H1 (cell line): ENCODE data around the gene ALAS1. TPM values are rescaled to one million over a fixed set of nuclear protein-coding genes. Genes with fewer than 3 reads are reported as not detected.

Experiments used
- CTCF ChIA-PET: fragments of 300-600 bp; sonication (Branson Sonifier 250); formaldehyde crosslinking; loops from one replicate; lab custom pipeline; 2021; ENCODE audit not compliant: partially characterized antibody; lab: Charles Lee
- POLR2A ChIA-PET: fragments of 300-600 bp; sonication (Branson Sonifier 250); formaldehyde crosslinking; loops from one replicate; lab custom pipeline; 2021; ENCODE audit warnings: inconsistent platforms; ENCODE audit not compliant: partially characterized antibody; lab: Charles Lee
- DNase-seq, 2 experiments: peaks; one replicate each; pipeline versions ENCODE4 v3.0.0 to v3.0.0-alpha.2; 2010 to 2022; ENCODE audit warnings: low spot score in 2 of 2, low read depth in 1 of 2, mixed read lengths in 1 of 2
- FAIRE-seq: peaks from 2 replicates; lab custom pipeline; 2011; peaks lifted over from hg19 to GRCh38; lab: Jason Lieb, UNC
- H2AFZ ChIP-seq: 2 replicates; pipeline ENCODE4 v1.8.1; 2012; ENCODE audit warnings: low read length, inconsistent platforms
- H2AK5ac ChIP-seq: 2 replicates; pipeline ENCODE4 v1.6.1; 2013; ENCODE audit warnings: low read depth, low read length
- H2BK120ac ChIP-seq: replicated peaks from 2 replicates; pipeline ENCODE3; 2013; ENCODE audit warnings: low read depth, low read length, inconsistent platforms
- H2BK12ac ChIP-seq: 2 replicates; pipeline ENCODE4 v1.6.1; 2013; ENCODE audit warnings: low read depth, low read length
- H2BK15ac ChIP-seq: 2 replicates; pipeline ENCODE4 v1.6.1; 2013; ENCODE audit warnings: low read length
- H2BK20ac ChIP-seq: 2 replicates; pipeline ENCODE4 v1.6.1; 2013; ENCODE audit warnings: low read length
- H2BK5ac ChIP-seq: 2 replicates; pipeline ENCODE4 v1.6.1; 2013; ENCODE audit warnings: low read depth, low read length
- H3K14ac ChIP-seq: 2 replicates; pipeline ENCODE4 v1.6.1; 2013; ENCODE audit warnings: inconsistent platforms; ENCODE audit not compliant: insufficient read length
- H3K18ac ChIP-seq: 2 replicates; pipeline ENCODE4 v1.6.1; 2013; ENCODE audit warnings: low read length; ENCODE audit errors: extremely low read depth
- H3K23ac ChIP-seq: 2 replicates; pipeline ENCODE4 v1.6.1; 2013; ENCODE audit warnings: inconsistent platforms; ENCODE audit not compliant: insufficient read length
- H3K23me2 ChIP-seq: 2 replicates; pipeline ENCODE4 v1.6.1; 2013; ENCODE audit warnings: low read depth, low read length
- H3K27ac ChIP-seq: 2 replicates; pipeline ENCODE4 v1.6.1; 2011; ENCODE audit warnings: low read depth, low read length, inconsistent platforms
- H3K27me3 ChIP-seq, 4 experiments: replicated peaks in 1 of 4; 1 replicate in 1 of 4; 2 replicates in 3 of 4; pipeline versions ENCODE4 v1.6.1 to v1.8.1; 2011 to 2013; ENCODE audit warnings: low read length in 3 of 4, mild to moderate bottlenecking in 3 of 4, inconsistent platforms in 2 of 4, mixed read lengths in 2 of 4, moderate library complexity in 1 of 4; ENCODE audit not compliant: control insufficient read depth in 3 of 4, insufficient read depth in 3 of 4; ENCODE audit errors: extremely low read depth in 1 of 4
- H3K36me3 ChIP-seq, 4 experiments: 2 replicates each; pipeline versions ENCODE4 v1.6.1 to v1.8.1; 2011 to 2013; ENCODE audit warnings: mild to moderate bottlenecking in 4 of 4, low read length in 3 of 4, moderate library complexity in 2 of 4, control low read depth in 1 of 4, inconsistent platforms in 1 of 4; ENCODE audit not compliant: insufficient read depth in 4 of 4, control insufficient read depth in 2 of 4
- H3K4ac ChIP-seq: replicated peaks from 2 replicates; pipeline ENCODE3; 2013; ENCODE audit warnings: low read length, low read depth, mixed read lengths, inconsistent platforms; ENCODE audit not compliant: insufficient read length
- H3K4me1 ChIP-seq, 4 experiments: replicated peaks in 1 of 4; 1 replicate in 1 of 4; 2 replicates in 3 of 4; pipeline versions ENCODE4 v1.6.1 to v1.8.1; 2011 to 2013; ENCODE audit warnings: low read length in 3 of 4, inconsistent platforms in 2 of 4, mixed read lengths in 1 of 4; ENCODE audit not compliant: insufficient read depth in 4 of 4, control insufficient read depth in 3 of 4
- H3K4me2 ChIP-seq, 2 experiments: 2 replicates each; pipeline versions ENCODE4 v1.6.1 to v1.8.1; 2011 to 2013; ENCODE audit warnings: low read depth in 2 of 2, low read length in 2 of 2, control low read depth in 1 of 2, inconsistent platforms in 1 of 2, mild to moderate bottlenecking in 1 of 2; ENCODE audit not compliant: insufficient read depth in 1 of 2
- H3K4me3 ChIP-seq, 4 experiments: fragments of 200-600, 300-600 bp in 1 of 4; sonication (generic), shearing (Covaris generic), sonication (Bioruptor Twin) in 1 of 4; 2 replicates each; pipeline versions ENCODE4 v1.5.1 to v1.8.1; 2011 to 2016; ENCODE audit warnings: low read length in 4 of 4, low read depth in 3 of 4, control low read depth in 2 of 4, inconsistent platforms in 2 of 4, mild to moderate bottlenecking in 2 of 4, mixed read lengths in 1 of 4, moderate library complexity in 1 of 4; ENCODE audit not compliant: insufficient read depth in 2 of 4; ENCODE audit errors: extremely low read depth in 1 of 4
- H3K56ac ChIP-seq: replicated peaks from 2 replicates; pipeline ENCODE3; 2013; ENCODE audit warnings: low read depth, mild to moderate bottlenecking, mixed read lengths, low read length, inconsistent platforms; ENCODE audit not compliant: insufficient read length
- H3K79me1 ChIP-seq: 2 replicates; pipeline ENCODE4 v1.6.1; 2013; ENCODE audit warnings: low read depth, low read length, control low read depth
- H3K79me2 ChIP-seq, 2 experiments: 2 replicates each; pipeline versions ENCODE4 v1.6.1 to v1.8.1; 2012 to 2013; ENCODE audit warnings: low read length in 2 of 2, mild to moderate bottlenecking in 2 of 2, inconsistent platforms in 1 of 2; ENCODE audit not compliant: insufficient read depth in 2 of 2, control insufficient read depth in 1 of 2
- H3K9ac ChIP-seq, 4 experiments: replicated peaks in 1 of 4; 1 replicate in 1 of 4; 2 replicates in 3 of 4; pipeline versions ENCODE4 v1.6.1 to v1.8.1; 2011 to 2013; ENCODE audit warnings: low read depth in 3 of 4, low read length in 3 of 4, control low read depth in 2 of 4, mild to moderate bottlenecking in 2 of 4, moderate library complexity in 2 of 4, inconsistent platforms in 1 of 4; ENCODE audit errors: extremely low read depth in 1 of 4
- H3K9me3 ChIP-seq, 2 experiments: 2 replicates each; pipeline versions ENCODE4 v1.6.1 to v1.8.1; 2012 to 2013; ENCODE audit warnings: mild to moderate bottlenecking in 2 of 2, moderate library complexity in 2 of 2, control low read depth in 1 of 2, inconsistent platforms in 1 of 2, low read depth in 1 of 2, low read length in 1 of 2, mixed read lengths in 1 of 2; ENCODE audit not compliant: insufficient read depth in 2 of 2
- H4K20me1 ChIP-seq, 2 experiments: replicated peaks in 1 of 2; 2 replicates each; pipeline versions ENCODE3 to v1.8.1; 2011 to 2013; ENCODE audit warnings: inconsistent platforms in 2 of 2, low read length in 2 of 2, mild to moderate bottlenecking in 1 of 2; ENCODE audit not compliant: insufficient read depth in 2 of 2, control insufficient read depth in 1 of 2
- H4K5ac ChIP-seq: 2 replicates; pipeline ENCODE4 v1.6.1; 2013; ENCODE audit warnings: low read length, low read depth, mixed read lengths, inconsistent platforms; ENCODE audit not compliant: insufficient read length
- H4K8ac ChIP-seq: 2 replicates; pipeline ENCODE4 v1.8.0; 2013; ENCODE audit warnings: mild to moderate bottlenecking, moderate library complexity, low read length, inconsistent platforms; ENCODE audit not compliant: insufficient read depth; ENCODE audit errors: extremely low read depth
- H4K91ac ChIP-seq: replicated peaks from 2 replicates; pipeline ENCODE3; 2013; ENCODE audit warnings: low read length, mixed read lengths, inconsistent platforms; ENCODE audit not compliant: insufficient read length
- CTBP2 ChIP-seq: IDR thresholded peaks from 2 replicates; pipeline ENCODE4 v1.7.0; 2011; ENCODE audit warnings: borderline replicate concordance, mild to moderate bottlenecking, moderate library complexity, mixed read lengths, low read length; ENCODE audit not compliant: insufficient read depth, insufficient read length
- E2F6 ChIP-seq: IDR thresholded peaks from 2 replicates; pipeline ENCODE4 v1.6.1; 2012; ENCODE audit warnings: inconsistent platforms
- EZH2 ChIP-seq: fragments of 200-600 bp; sonication (generic); IDR thresholded peaks from 2 replicates; pipeline ENCODE4 v1.7.1; 2012; ENCODE audit warnings: low read depth, mild to moderate bottlenecking, moderate library complexity, low read length, inconsistent platforms; ENCODE audit not compliant: severe bottlenecking
- SP4 ChIP-seq: IDR thresholded peaks from 2 replicates; pipeline ENCODE4 v1.6.1; 2012; ENCODE audit warnings: low read length, inconsistent platforms
- TAF7 ChIP-seq: optimal IDR thresholded peaks from 2 replicates; pipeline ENCODE3; 2011; ENCODE audit warnings: low read depth, mild to moderate bottlenecking, inconsistent platforms, low read length, moderate library complexity, borderline replicate concordance
- USF2 ChIP-seq: IDR thresholded peaks from 2 replicates; pipeline ENCODE4 v1.6.1; 2011; ENCODE audit warnings: low read length, improper control_type of control experiment
- WGBS, 2 experiments: shearing (Covaris generic) in 1 of 2; methylation state at CpG; one replicate each; pipeline versions ENCODE4 v1.1.6 to v1.1.7; 2013 to 2015; ENCODE audit warnings: low lambda C conversion rate in 2 of 2, mixed read lengths in 2 of 2, inconsistent platforms in 1 of 2, low coverage in 1 of 2, missing lambda C conversion rate in 1 of 2; ENCODE audit not compliant: insufficient replicate concordance in 2 of 2, insufficient coverage in 1 of 2, insufficient read length in 1 of 2; ENCODE audit errors: extremely low coverage in 1 of 2, missing lambda C conversion rate in 1 of 2; 5-methylcytosine and 5-hydroxymethylcytosine counted together
- polyA plus RNA-seq, 7 experiments: library from polyadenylated mRNA; depleted of rRNA in 3 of 7; stranded (reverse) in 5 of 7; unstranded in 2 of 7; fragments of >200 nt in 5 of 7; fragments of 200-250 nt in 2 of 7; gene quantifications; 1 replicate in 5 of 7; 2 replicates in 1 of 7; 4 replicates in 1 of 7; pipeline versions ENCODE4 v1.2.1 to v1.2.3, GENCODE V29; 2011 to 2013; ENCODE audit warnings: missing spikeins in 2 of 7, mixed read lengths in 2 of 7
- total RNA-seq: library from RNA; stranded (reverse); fragmentation: NEBNext Ultra II Directional; extraction: Animal tissue kit (Norgen Biotek cat#: 25700); gene quantifications from 2 replicates; pipeline ENCODE4 v1.2.1, GENCODE V29; 2021

The ALAS1 gene
- total and polyA plus RNA-seq, 2 of the 8 experiments (the other 6 are each of a cell fraction or from before 2014, with no cell fraction given): 45.9 to 84.4 TPM

GRCh38 chr3:52228751-52229291 is 30.9 kb downstream of the ALAS1 start:
- no peak overlapping the region for H2BK5ac ChIP-seq
- H4K8ac ChIP-seq: no peak overlapping the region
- H3K79me2 ChIP-seq: no peaks in the 10 kb centered on the region
- CTCF ChIA-PET: interaction anchor here (1.9 to 14.4 kb wide), 4 partner anchors 11 to 112 kb away, joined by 4 to 336 read pairs (median 128); partner anchors contain the start of genes PPM1M and TLR9
- FAIRE-seq: no peak
- no peaks in the 10 kb centered on the region for H3K23me2 ChIP-seq
- no peak overlapping the region for H2AFZ ChIP-seq
- H4K20me1 ChIP-seq: peaks cover 8 to 10% of the 10 kb centered on the region in 2 experiments
- H3K27ac ChIP-seq: no peak overlapping the region
- H4K91ac ChIP-seq: no peak overlapping the region
- POLR2A ChIA-PET: interaction anchor here (1.0 to 1.5 kb wide), 2 partner anchors 9 to 50 kb away, joined by 4 to 6 read pairs; partner anchors contain the start of gene WDR82
- no peak overlapping the region for H2BK20ac ChIP-seq
- no peak overlapping the region for H3K23ac ChIP-seq
- no peak overlapping the region for H3K4me3 ChIP-seq
- no peak overlapping the region for H3K9ac ChIP-seq
- H3K14ac ChIP-seq: no peak overlapping the region
- no peak overlapping the region for H2AK5ac ChIP-seq
- no peak for DNase-seq
- no peak overlapping the region for H3K4ac ChIP-seq
- no peak overlapping the region for H3K4me2 ChIP-seq
- WGBS, 2 experiments: 95% methylated on average over 21 of the region's 21 CpGs; no CpG with 5 or more reads in 1 of the 2 experiments
- no peak overlapping the region for H3K56ac ChIP-seq
- no peaks in the 10 kb centered on the region for H3K27me3 ChIP-seq
- peaks cover 5 to 17% (median 11%) of the 10 kb centered on the region in 4 experiments; a peak in 5 of 8 replicates for H3K36me3 ChIP-seq
- H2BK120ac ChIP-seq: no peak overlapping the region
- H4K5ac ChIP-seq: no peak overlapping the region
- H3K79me1 ChIP-seq: no peaks in the 10 kb centered on the region; the same call in 1 of the 2 replicates
- peaks cover 0 to 4% (median 2%) of the 10 kb centered on the region in 4 experiments; a peak in 5 of 7 replicates for H3K4me1 ChIP-seq
- H3K9me3 ChIP-seq: no peaks in the 10 kb centered on the region
- H3K18ac ChIP-seq: no peak overlapping the region
- H2BK12ac ChIP-seq: no peak overlapping the region
- no peak for TF ChIP-seq CTBP2
- TF ChIP-seq TAF7: no peak
- TF ChIP-seq EZH2: no peak
- TF ChIP-seq USF2: no peak
- no peak for TF ChIP-seq E2F6
- TF ChIP-seq SP4: no peak
- TF ChIP-seq, all 59 proteins: peak for 0
- H2BK15ac ChIP-seq: no peak overlapping the region
